SU-DHL-6 (cell line): Measurements from ENCODE around the gene SEMA5A.

Experiments used
- CTCF ChIP-seq: fragments of 200-600 bp; sonication (generic); IDR thresholded peaks from one replicate; pipeline ENCODE4 v1.5.1; 2017; ENCODE audit warnings: antibody characterized with exemption, mild to moderate bottlenecking, low read length, moderate library complexity; ENCODE audit not compliant: insufficient read depth, poor library complexity, severe bottlenecking
- EZH2phosphoT487 ChIP-seq: fragments of 200-600 bp; sonication (generic), shearing (Covaris generic); conservative IDR thresholded peaks from 2 replicates; pipeline ENCODE4 v1.6.1; 2018; ENCODE audit warnings: mild to moderate bottlenecking, antibody characterized with exemption, low read length, moderate library complexity, mixed read lengths

- TF ChIP-seq CTCF, result no peak
- no peak for TF ChIP-seq EZH2phosphoT487
Measured at GRCh38 chr5:9122528-9122927, 423.3 kb downstream of the SEMA5A start.
